ENCODE measurements around the gene UBAC2.

Gene UBAC2

GRCh38 chr13:99275093-99275469, 74.4 kb downstream of the UBAC2 start:
- Mint-ChIP-seq H3K9me3 (ENCODE audit: low read depth) (no peaks in the 10 kb centered on the region), H3K27ac (peak overlapping the region; percentile 82), H3K4me1 (ENCODE audit: low read depth) (peaks cover 93% of the 10 kb centered on the region), H3K27me3 (no peaks in the 10 kb centered on the region), H3K4me3 (peak overlapping the region; percentile 45), H3K36me3 (peaks cover 20% of the 10 kb centered on the region)

DNA sequence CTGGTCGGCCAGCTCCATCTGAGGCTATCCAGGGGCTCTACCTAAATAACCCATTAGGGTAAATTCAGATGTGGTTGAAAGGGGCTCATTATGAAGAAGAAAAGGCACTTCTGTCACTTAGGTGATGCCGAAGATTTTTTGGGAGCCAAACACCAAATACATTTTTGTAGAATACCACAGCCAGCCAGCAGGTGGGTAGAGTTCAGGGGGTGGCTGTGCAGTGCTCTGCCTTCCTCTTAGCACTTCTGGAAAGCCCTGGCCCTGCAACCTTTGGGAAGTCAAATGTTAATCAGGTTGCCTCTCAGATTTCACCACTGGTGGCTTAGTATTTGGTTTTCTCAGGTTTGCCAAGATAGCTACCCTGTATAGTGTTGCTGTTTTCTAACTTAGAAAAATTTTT, 76.1 kb downstream of the UBAC2 start:
- Mint-ChIP-seq H3K4me1 (ENCODE audit: low read depth) (peaks cover 90% of the 10 kb centered on the region), H3K27me3 (no peaks in the 10 kb centered on the region), H3K36me3 (peaks cover 29% of the 10 kb centered on the region), H3K4me3 (peak overlapping the region; percentile 1), H3K27ac (peak overlapping the region; percentile 76), H3K9me3 (ENCODE audit: low read depth) (no peaks in the 10 kb centered on the region)

- peaks cover 92% of the 10 kb centered on the region for H3K4me1 Mint-ChIP-seq (ENCODE audit: low read depth)
- no peaks in the 10 kb centered on the region for H3K27me3 Mint-ChIP-seq
- H3K27ac Mint-ChIP-seq = peak overlapping the region; percentile 78
- no peak overlapping the region for H3K4me3 Mint-ChIP-seq
- peaks cover 27% of the 10 kb centered on the region for H3K36me3 Mint-ChIP-seq
- no peaks in the 10 kb centered on the region for H3K9me3 Mint-ChIP-seq (ENCODE audit: low read depth)
Observed at GRCh38 chr13:99277629-99278028, 77.0 kb downstream of the UBAC2 start.

DNA sequence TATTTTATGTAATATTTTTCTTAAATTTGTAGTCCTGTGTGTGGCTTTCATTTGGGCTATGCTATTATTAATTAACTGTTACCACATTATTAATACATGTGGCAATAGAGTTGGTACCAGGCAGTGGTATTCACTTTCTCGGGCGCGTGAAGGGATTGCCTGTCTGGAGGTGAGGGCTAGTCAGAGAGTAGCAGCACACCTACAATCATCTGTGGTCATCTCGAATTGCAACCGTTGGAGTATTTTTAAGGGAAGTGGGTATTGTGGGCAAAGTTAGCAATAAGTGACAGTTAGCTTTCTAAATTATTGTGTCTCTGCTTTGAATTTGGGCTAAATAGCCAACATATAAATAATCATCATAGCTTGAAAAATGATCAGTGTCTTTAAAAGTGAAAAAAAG, 77.5 kb downstream of the UBAC2 start:
- no peak overlapping the region for H3K4me3 Mint-ChIP-seq
- peaks cover 23% of the 10 kb centered on the region for H3K36me3 Mint-ChIP-seq

GRCh38 chr13:99278843-99279242, 78.2 kb downstream of the UBAC2 start:
- H3K9me3 Mint-ChIP-seq (ENCODE audit: low read depth) = no peaks in the 10 kb centered on the region
- no peaks in the 10 kb centered on the region for H3K27me3 Mint-ChIP-seq
- peak overlapping the region; percentile 30 for H3K4me3 Mint-ChIP-seq
- peak overlapping the region; percentile 73 for H3K27ac Mint-ChIP-seq
- peaks cover 92% of the 10 kb centered on the region for H3K4me1 Mint-ChIP-seq (ENCODE audit: low read depth)
- peaks cover 21% of the 10 kb centered on the region for H3K36me3 Mint-ChIP-seq

More for the DNA sequence above, 77.5 kb downstream of the UBAC2 start:
- Mint-ChIP-seq H3K27me3 (no peaks in the 10 kb centered on the region), H3K9me3 (ENCODE audit: low read depth) (no peaks in the 10 kb centered on the region), H3K27ac (peak overlapping the region; percentile 54), H3K4me1 (ENCODE audit: low read depth) (peaks cover 93% of the 10 kb centered on the region)

DNA sequence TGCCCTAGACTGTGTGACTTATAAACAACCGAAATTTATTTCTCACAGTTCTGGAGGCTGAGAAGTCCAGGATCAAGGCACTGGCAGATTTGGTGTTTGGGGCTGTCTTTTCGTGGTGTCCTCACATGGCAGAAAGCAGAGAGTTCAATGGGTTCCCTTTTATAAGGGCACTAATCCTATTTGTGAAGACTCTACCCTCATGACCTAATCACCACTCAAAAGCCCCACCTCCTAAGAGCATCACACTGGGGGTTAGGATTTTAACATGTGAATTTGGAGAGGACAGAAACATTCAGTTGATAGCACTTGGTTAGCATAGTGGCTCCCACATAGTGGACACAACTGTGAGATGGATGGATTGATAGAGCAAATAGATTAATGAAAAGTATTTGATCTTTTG, 79.0 kb downstream of the UBAC2 start:
- H3K27ac Mint-ChIP-seq = peak overlapping the region; percentile 73
- H3K4me3 Mint-ChIP-seq = no peak overlapping the region
- no peaks in the 10 kb centered on the region for H3K9me3 Mint-ChIP-seq (ENCODE audit: low read depth)

GRCh38 chr13:99280166-99280565, 79.5 kb downstream of the UBAC2 start:
- peaks cover 24% of the 10 kb centered on the region for H3K36me3 Mint-ChIP-seq
- H3K4me1 Mint-ChIP-seq (ENCODE audit: low read depth) = peaks cover 92% of the 10 kb centered on the region
- no peaks in the 10 kb centered on the region for H3K27me3 Mint-ChIP-seq
- H3K9me3 Mint-ChIP-seq (ENCODE audit: low read depth) = no peaks in the 10 kb centered on the region
- H3K27ac Mint-ChIP-seq = peak overlapping the region; percentile 50
- H3K4me3 Mint-ChIP-seq = no peak overlapping the region

More for the DNA sequence above, 79.0 kb downstream of the UBAC2 start:
- Mint-ChIP-seq H3K27me3 (no peaks in the 10 kb centered on the region), H3K36me3 (peaks cover 24% of the 10 kb centered on the region), H3K4me1 (ENCODE audit: low read depth) (peaks cover 92% of the 10 kb centered on the region)

GRCh38 chr13:99281811-99282263, 81.2 kb downstream of the UBAC2 start:
- Mint-ChIP-seq H3K36me3 (peaks cover 26% of the 10 kb centered on the region), H3K27ac (peak overlapping the region; percentile 78), H3K9me3 (ENCODE audit: low read depth) (no peaks in the 10 kb centered on the region), H3K4me3 (peak overlapping the region; percentile 35), H3K4me1 (ENCODE audit: low read depth) (peaks cover 92% of the 10 kb centered on the region), H3K27me3 (no peaks in the 10 kb centered on the region)

DNA sequence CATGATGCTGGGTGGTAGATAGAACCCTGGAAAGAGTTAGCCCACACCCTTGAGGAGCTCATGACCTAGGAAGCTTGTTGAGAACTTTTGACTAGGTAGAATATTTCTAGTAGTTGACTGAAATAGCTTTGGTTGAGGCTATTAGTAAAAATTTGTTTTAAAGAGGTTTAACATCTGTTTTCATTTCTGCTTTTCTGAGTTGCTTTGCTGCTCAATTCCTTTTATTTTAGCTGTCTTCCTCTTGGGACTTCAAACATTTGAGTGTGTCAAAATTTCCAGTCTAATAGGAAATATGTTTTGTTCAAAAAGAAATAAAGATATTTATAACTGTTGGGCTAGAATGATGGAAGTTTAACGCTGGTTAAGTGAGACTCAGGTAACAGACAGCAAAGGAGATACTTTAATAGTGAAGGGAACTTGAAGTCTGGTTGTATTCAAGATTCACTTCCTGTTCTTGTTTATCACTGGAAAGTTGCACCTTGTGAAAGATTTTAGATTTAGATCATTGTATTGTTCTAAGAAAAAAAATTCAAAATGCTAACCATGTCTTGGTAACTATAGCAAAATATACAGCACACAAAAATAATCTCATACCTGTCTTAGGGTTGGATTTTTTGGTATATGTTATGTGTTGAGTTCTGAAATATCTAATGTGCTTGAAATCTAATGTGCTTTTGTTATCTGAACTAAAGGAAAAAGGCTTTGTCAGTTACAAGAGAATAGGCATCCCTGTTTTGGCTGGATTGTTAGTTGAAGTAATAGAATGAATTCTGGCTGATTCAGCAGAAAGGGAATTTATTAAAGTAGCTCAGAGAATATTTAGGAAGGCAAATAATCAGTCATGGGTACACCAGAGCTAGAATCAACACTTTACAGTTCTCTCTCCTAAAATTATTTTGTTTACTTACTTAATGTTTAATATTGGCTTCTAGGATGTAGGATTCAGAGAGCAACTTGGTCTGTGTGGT, 81.9 kb downstream of the UBAC2 start:
- Mint-ChIP-seq H3K9me3 (ENCODE audit: low read depth) (no peaks in the 10 kb centered on the region), H3K4me3 (peak overlapping the region; percentile 36), H3K4me1 (ENCODE audit: low read depth) (peaks cover 94% of the 10 kb centered on the region), H3K36me3 (peaks cover 25% of the 10 kb centered on the region), H3K27me3 (no peaks in the 10 kb centered on the region), H3K27ac (peak overlapping the region; percentile 78)

GRCh38 chr13:99285432-99286182, 85.0 kb downstream of the UBAC2 start:
- Mint-ChIP-seq H3K4me3 (no peak overlapping the region), H3K27ac (peak overlapping the region; percentile 34), H3K27me3 (no peaks in the 10 kb centered on the region), H3K4me1 (ENCODE audit: low read depth) (peaks cover 94% of the 10 kb centered on the region), H3K9me3 (ENCODE audit: low read depth) (no peaks in the 10 kb centered on the region), H3K36me3 (peaks cover 27% of the 10 kb centered on the region)

DNA sequence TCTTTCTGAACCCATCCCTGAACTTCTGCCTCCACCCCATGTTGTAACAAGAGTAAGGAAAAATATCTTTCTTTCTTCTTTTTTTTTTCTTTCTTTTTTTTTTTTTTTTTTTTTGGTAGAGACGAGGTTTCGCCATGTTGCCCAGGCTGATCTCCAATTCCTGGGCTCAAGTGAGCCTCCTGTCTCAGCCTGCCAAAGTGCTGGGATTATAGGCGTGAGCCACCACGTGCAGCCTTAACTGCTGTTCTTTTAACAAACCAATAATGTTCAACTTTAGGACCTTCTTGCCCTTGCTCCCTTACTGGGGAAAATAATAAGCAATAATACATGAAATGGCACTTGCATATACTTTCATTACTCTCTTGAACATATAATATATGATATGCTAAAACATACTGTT, 86.9 kb downstream of the UBAC2 start:
- Mint-ChIP-seq H3K4me1 (ENCODE audit: low read depth) (peaks cover 92% of the 10 kb centered on the region), H3K36me3 (peaks cover 24% of the 10 kb centered on the region), H3K4me3 (peak overlapping the region; percentile 65), H3K27me3 (no peaks in the 10 kb centered on the region), H3K9me3 (ENCODE audit: low read depth) (no peaks in the 10 kb centered on the region), H3K27ac (peak overlapping the region; percentile 89)

DNA sequence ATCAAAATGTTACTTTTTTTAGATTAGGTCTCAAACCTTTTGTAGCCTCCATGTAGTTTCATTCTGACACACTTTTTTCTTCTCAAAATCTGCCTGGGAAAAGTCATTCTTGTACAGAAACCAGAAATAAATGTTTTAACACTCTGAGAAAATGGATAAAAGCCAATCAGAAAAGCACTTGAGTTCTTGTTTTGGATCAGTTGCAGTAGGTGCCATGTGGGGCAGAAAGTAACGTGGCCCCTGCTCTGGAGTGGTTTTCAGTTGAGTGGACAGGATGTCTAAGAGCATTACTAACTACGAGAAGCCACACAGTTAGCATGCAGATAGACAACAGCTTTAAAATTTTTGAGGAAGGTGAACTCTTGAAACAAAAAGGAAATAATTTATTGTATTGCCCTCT, 87.4 kb downstream of the UBAC2 start:
- Mint-ChIP-seq H3K27me3 (no peaks in the 10 kb centered on the region), H3K4me3 (peak overlapping the region; percentile 65), H3K9me3 (ENCODE audit: low read depth) (no peaks in the 10 kb centered on the region), H3K36me3 (peaks cover 28% of the 10 kb centered on the region), H3K4me1 (ENCODE audit: low read depth) (peaks cover 92% of the 10 kb centered on the region), H3K27ac (peak overlapping the region; percentile 89)

- peaks cover 93% of the 10 kb centered on the region for H3K4me1 Mint-ChIP-seq (ENCODE audit: low read depth)
- H3K36me3 Mint-ChIP-seq = peaks cover 36% of the 10 kb centered on the region
- no peaks in the 10 kb centered on the region for H3K27me3 Mint-ChIP-seq
- no peaks in the 10 kb centered on the region for H3K9me3 Mint-ChIP-seq (ENCODE audit: low read depth)
- H3K4me3 Mint-ChIP-seq = no peak overlapping the region
- H3K27ac Mint-ChIP-seq = peak overlapping the region; percentile 89
Observed at GRCh38 chr13:99289271-99289670, 88.6 kb downstream of the UBAC2 start.

- H3K27me3 Mint-ChIP-seq = no peaks in the 10 kb centered on the region
- peaks cover 91% of the 10 kb centered on the region for H3K4me1 Mint-ChIP-seq (ENCODE audit: low read depth)
- no peak overlapping the region for H3K4me3 Mint-ChIP-seq
- H3K27ac Mint-ChIP-seq = peak overlapping the region; percentile 89
- H3K36me3 Mint-ChIP-seq = peaks cover 31% of the 10 kb centered on the region
- H3K9me3 Mint-ChIP-seq (ENCODE audit: low read depth) = no peaks in the 10 kb centered on the region
Observed at GRCh38 chr13:99289674-99290337, 89.2 kb downstream of the UBAC2 start.
